ENCODE results near the gene CCNJL.

The CCNJL gene

GRCh38 chr5:160312134-160312959 is at the start of gene CCNJL:
Gene CCNJL, minus strand, starts transcription at chr5:160312564. Its CDS starts 641 bp downstream, at chr5:160311923.
- Mint-ChIP-seq H3K36me3 (ENCODE audit: low read depth) (no peaks in the 10 kb centered on the region), H3K27me3 (peaks cover 58% of the 10 kb centered on the region), H3K4me1 (peaks cover 11% of the 10 kb centered on the region), H3K27ac (no peak within 1 kb of the TSS), H3K4me3 (peak within 1 kb of the TSS; percentile 67), H3K9me3 (no peaks in the 10 kb centered on the region)
- ATAC-seq (peak; percentile 31), DNase-seq (peak; percentile 16)

- H3K27ac Mint-ChIP-seq: no peak overlapping the region
- ATAC-seq: no peak
- DNase-seq: no peak
- peaks cover 9% of the 10 kb centered on the region for H3K27me3 Mint-ChIP-seq
- no peaks in the 10 kb centered on the region for H3K36me3 Mint-ChIP-seq (ENCODE audit: low read depth)
- H3K4me3 Mint-ChIP-seq: no peak overlapping the region
- no peaks in the 10 kb centered on the region for H3K9me3 Mint-ChIP-seq
- H3K4me1 Mint-ChIP-seq: no peaks in the 10 kb centered on the region
Measured at GRCh38 chr5:160361624-160362228, 49.4 kb upstream of the CCNJL start.

- no peak for DNase-seq
- Mint-ChIP-seq H3K4me1 (no peaks in the 10 kb centered on the region), H3K27ac (no peak overlapping the region), H3K4me3 (no peak overlapping the region), H3K27me3 (peaks cover 9% of the 10 kb centered on the region), H3K9me3 (no peaks in the 10 kb centered on the region), H3K36me3 (ENCODE audit: low read depth) (no peaks in the 10 kb centered on the region)
- no peak for ATAC-seq
Measured at GRCh38 chr5:160360310-160360709, 47.9 kb upstream of the CCNJL start.

- ATAC-seq (no peak), DNase-seq (no peak)
- Mint-ChIP-seq H3K4me1 (no peaks in the 10 kb centered on the region), H3K9me3 (no peaks in the 10 kb centered on the region), H3K27ac (no peak overlapping the region), H3K36me3 (ENCODE audit: low read depth) (no peaks in the 10 kb centered on the region), H3K27me3 (peaks cover 6% of the 10 kb centered on the region), H3K4me3 (no peak overlapping the region)
Measured at GRCh38 chr5:160359816-160360215, 47.5 kb upstream of the CCNJL start.

DNA sequence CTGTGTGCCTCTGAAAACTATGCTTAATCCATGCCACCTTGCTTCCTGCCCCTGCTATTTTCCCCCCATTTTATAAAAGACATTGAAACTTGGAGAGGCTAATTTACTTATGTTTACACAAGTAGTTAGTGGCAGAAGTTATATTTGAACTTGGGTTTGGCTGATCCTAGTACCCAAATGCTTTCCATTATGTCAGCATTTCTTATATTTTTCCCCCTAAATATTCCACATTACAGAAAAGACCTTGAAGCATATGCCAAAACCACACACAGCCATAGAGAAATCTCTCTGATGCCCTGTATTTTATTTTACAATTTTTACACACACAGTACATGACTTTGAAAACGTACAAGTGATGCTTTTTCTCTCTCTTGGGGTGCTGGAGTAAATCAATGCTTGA is 46.9 kb upstream of the CCNJL start:
- Mint-ChIP-seq H3K4me3 (no peak overlapping the region), H3K27me3 (peaks cover 3% of the 10 kb centered on the region), H3K4me1 (no peaks in the 10 kb centered on the region), H3K9me3 (no peaks in the 10 kb centered on the region), H3K36me3 (ENCODE audit: low read depth) (no peaks in the 10 kb centered on the region), H3K27ac (no peak overlapping the region)
- no peak for DNase-seq
- ATAC-seq: no peak

DNA sequence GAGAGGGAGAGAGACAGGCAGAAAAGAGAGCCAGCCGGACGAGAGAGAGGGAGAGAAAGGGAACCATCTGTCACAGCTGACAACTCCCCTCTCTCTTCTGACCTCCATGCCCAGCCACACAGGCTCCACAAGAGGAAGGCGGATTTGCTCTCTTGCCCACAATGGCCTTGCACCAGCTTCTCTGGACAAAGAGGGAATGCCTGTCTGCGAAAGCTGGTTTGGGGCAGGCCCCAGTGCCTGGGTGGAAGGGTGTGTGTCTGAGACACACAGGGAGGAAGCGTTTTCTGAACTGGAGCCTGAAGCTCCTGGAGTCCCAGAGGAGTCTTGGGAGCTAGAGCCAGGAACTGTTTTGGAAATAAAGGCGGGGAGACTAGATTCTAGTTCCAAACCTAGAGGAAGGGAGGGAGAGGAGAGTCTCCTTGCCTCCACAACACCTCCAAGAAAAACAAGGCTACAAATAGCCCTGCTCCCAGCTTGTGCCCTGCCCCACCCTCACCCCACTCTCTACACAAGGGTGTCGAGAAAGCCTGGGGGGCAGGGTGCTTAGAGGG is 45.6 kb upstream of the CCNJL start:
- no peaks in the 10 kb centered on the region for H3K9me3 Mint-ChIP-seq
- H3K4me3 Mint-ChIP-seq: no peak overlapping the region
- H3K36me3 Mint-ChIP-seq (ENCODE audit: low read depth): no peaks in the 10 kb centered on the region
- DNase-seq (no peak), ATAC-seq (no peak)
- H3K27ac Mint-ChIP-seq: no peak overlapping the region
- H3K4me1 Mint-ChIP-seq: no peaks in the 10 kb centered on the region
- H3K27me3 Mint-ChIP-seq: peaks cover 3% of the 10 kb centered on the region

- DNase-seq: no peak
- H3K36me3 Mint-ChIP-seq (ENCODE audit: low read depth): no peaks in the 10 kb centered on the region
- peaks cover 3% of the 10 kb centered on the region for H3K27me3 Mint-ChIP-seq
- ATAC-seq: no peak
- H3K9me3 Mint-ChIP-seq: no peaks in the 10 kb centered on the region
- no peaks in the 10 kb centered on the region for H3K4me1 Mint-ChIP-seq
- H3K4me3 Mint-ChIP-seq: no peak overlapping the region
- no peak overlapping the region for H3K27ac Mint-ChIP-seq
Measured at GRCh38 chr5:160357394-160357793, 45.0 kb upstream of the CCNJL start.

- H3K4me3 Mint-ChIP-seq: no peak overlapping the region
- no peak for ATAC-seq
- H3K9me3 Mint-ChIP-seq: no peaks in the 10 kb centered on the region
- DNase-seq: no peak
- H3K36me3 Mint-ChIP-seq (ENCODE audit: low read depth): no peaks in the 10 kb centered on the region
- peaks cover 3% of the 10 kb centered on the region for H3K27me3 Mint-ChIP-seq
- H3K4me1 Mint-ChIP-seq: no peaks in the 10 kb centered on the region
- no peak overlapping the region for H3K27ac Mint-ChIP-seq
Measured at GRCh38 chr5:160356550-160357347, 44.4 kb upstream of the CCNJL start.

DNA sequence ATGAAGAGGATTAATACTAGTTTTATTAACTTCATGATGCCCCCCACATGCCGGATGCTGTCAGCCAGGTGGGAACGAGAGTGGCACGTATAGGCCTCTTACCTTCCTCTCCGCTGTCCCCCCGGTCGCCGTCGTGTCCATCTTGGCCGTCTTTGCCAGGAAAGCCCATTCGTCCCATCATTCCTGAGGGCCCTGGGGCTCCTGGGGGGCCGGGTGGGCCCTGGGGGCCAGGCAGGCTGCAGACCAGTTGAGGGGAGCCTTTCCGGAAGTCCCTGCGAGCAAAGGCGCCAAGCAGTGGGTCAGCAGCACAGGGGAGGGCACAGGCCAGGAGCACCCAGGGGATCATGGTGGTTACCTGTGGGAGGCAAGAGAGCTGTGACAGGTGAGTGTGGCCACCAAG is 42.3 kb upstream of the CCNJL start:
- H3K9me3 Mint-ChIP-seq: no peaks in the 10 kb centered on the region
- H3K36me3 Mint-ChIP-seq (ENCODE audit: low read depth): no peaks in the 10 kb centered on the region
- H3K27ac Mint-ChIP-seq: no peak overlapping the region
- H3K27me3 Mint-ChIP-seq: no peaks in the 10 kb centered on the region
- no peaks in the 10 kb centered on the region for H3K4me1 Mint-ChIP-seq
- no peak overlapping the region for H3K4me3 Mint-ChIP-seq
- ATAC-seq (no peak), DNase-seq (no peak)

GRCh38 chr5:160353379-160353778 is 41.0 kb upstream of the CCNJL start:
- H3K9me3 Mint-ChIP-seq: no peaks in the 10 kb centered on the region
- H3K4me1 Mint-ChIP-seq: no peaks in the 10 kb centered on the region
- H3K36me3 Mint-ChIP-seq (ENCODE audit: low read depth): no peaks in the 10 kb centered on the region
- no peaks in the 10 kb centered on the region for H3K27me3 Mint-ChIP-seq
- no peak overlapping the region for H3K4me3 Mint-ChIP-seq
- no peak for DNase-seq
- no peak overlapping the region for H3K27ac Mint-ChIP-seq
- no peak for ATAC-seq

DNA sequence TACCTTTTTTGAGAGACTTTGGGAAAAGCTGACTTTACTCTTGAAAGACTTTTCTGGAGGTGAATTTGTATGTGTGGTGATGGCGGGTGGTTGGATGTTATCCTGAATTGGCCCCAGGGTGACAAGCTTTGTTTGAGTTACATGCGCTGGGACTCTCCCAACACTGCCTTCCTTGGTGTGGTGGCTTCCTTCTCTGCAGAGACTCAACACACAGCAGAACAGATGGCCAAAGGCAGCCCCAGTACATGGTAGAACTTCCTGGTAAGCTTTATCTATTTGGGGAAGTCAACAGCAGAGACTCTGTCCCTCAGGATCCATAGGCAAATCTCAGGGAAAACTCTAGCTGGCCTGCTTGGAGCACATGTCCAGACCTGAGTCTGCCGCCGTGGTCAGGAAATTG is 39.9 kb upstream of the CCNJL start:
- ATAC-seq (no peak), DNase-seq (no peak)
- Mint-ChIP-seq H3K4me1 (no peaks in the 10 kb centered on the region), H3K27ac (no peak overlapping the region), H3K36me3 (ENCODE audit: low read depth) (no peaks in the 10 kb centered on the region), H3K9me3 (no peaks in the 10 kb centered on the region), H3K4me3 (no peak overlapping the region), H3K27me3 (no peaks in the 10 kb centered on the region)

GRCh38 chr5:160349935-160350303 is 37.6 kb upstream of the CCNJL start:
- Mint-ChIP-seq H3K4me3 (no peak overlapping the region), H3K36me3 (ENCODE audit: low read depth) (no peaks in the 10 kb centered on the region), H3K4me1 (no peaks in the 10 kb centered on the region), H3K27me3 (peaks cover 3% of the 10 kb centered on the region), H3K9me3 (no peaks in the 10 kb centered on the region), H3K27ac (no peak overlapping the region)
- ATAC-seq (no peak), DNase-seq (no peak)

DNA sequence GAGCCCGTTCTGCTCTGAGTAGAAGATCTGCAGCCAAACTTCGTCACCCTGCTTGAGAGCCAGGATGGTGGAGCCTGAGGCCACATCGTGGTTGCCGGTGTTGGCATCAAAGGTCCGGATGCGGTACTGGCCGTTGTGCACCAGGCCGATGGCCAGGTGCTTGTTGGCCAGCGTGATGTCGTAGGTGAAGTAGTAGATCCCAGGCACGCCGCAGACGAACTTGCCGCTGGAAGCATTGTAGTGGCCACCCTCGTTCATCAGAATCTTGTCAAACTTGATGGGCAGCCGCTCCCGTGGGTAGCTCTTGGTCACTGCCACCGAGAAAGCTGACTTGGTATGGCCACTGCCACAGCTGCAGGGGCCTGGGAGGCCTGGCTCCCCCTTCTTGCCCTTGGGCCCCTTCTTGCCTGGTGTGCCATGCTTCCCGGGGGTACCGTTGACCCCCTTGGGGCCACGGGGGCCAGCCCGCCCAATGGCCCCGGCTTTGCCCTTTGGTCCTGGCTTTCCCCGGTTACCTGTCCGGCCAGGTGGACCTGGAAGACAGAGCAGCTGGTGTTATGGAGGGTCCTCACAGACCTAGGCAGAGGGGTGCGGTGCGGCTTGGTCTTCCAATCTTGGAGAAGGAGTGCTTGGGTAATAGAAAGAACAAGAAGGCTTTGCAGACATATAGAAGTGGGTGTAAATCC is 37.0 kb upstream of the CCNJL start:
- no peaks in the 10 kb centered on the region for H3K4me1 Mint-ChIP-seq
- no peaks in the 10 kb centered on the region for H3K9me3 Mint-ChIP-seq
- DNase-seq (no peak), ATAC-seq (no peak)
- no peak overlapping the region for H3K27ac Mint-ChIP-seq
- no peaks in the 10 kb centered on the region for H3K36me3 Mint-ChIP-seq (ENCODE audit: low read depth)
- no peak overlapping the region for H3K4me3 Mint-ChIP-seq
- H3K27me3 Mint-ChIP-seq: peaks cover 3% of the 10 kb centered on the region

DNA sequence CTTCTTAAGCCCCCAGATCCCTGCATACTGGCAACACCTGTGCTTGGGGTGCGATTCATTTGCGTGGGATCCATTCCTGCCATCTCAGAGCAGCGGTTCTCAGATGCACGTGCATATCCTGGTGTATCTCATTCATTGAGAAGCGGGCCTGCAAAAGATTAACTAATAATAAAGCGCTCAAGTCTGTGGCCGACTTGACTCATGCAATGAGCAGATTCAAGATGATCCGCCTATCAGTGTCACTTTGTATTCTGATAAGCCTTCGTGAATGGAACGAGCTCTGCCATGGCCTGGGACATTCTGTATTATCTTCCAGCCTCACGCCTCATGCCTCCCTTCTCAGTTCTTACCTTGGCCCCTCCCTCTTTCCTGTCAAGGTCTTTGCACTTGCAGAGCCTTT is 35.7 kb upstream of the CCNJL start:
- no peak overlapping the region for H3K4me3 Mint-ChIP-seq
- H3K4me1 Mint-ChIP-seq: no peaks in the 10 kb centered on the region
- H3K27ac Mint-ChIP-seq: no peak overlapping the region
- no peaks in the 10 kb centered on the region for H3K9me3 Mint-ChIP-seq
- DNase-seq: no peak
- ATAC-seq: no peak
- no peaks in the 10 kb centered on the region for H3K36me3 Mint-ChIP-seq (ENCODE audit: low read depth)
- peaks cover 5% of the 10 kb centered on the region for H3K27me3 Mint-ChIP-seq

All from activated naive CD8-positive, alpha-beta T cell treated with anti-CD3 and anti-CD28 coated beads, Interleukin-2, amount 50 U/mL, for 24 hours (primary cell).